Liver (tissue), 9 donors: ENCODE measurements around the gene ULBP1. TPM values are rescaled to one million over a fixed set of nuclear protein-coding genes. Genes with fewer than 3 reads are reported as not detected.

Source experiments
- DNase-seq: peaks from one replicate; pipeline ENCODE4 v3.0.0-alpha.2; 2017; ENCODE audit warnings: low spot score
- H3K27ac ChIP-seq, 2 donors: one replicate each; pipeline ENCODE4 v1.7.0; 2013; ENCODE audit warnings: inconsistent platforms in 2 of 2, low read length in 2 of 2, control low read depth in 1 of 2, low read depth in 1 of 2, mild to moderate bottlenecking in 1 of 2
- H3K27me3 ChIP-seq, 4 donors: one replicate each; pipeline versions ENCODE4 v1.6.1 to v1.7.0; 2013; ENCODE audit warnings: low read length in 3 of 4, inconsistent platforms in 1 of 4, mild to moderate bottlenecking in 1 of 4, moderate library complexity in 1 of 4; ENCODE audit not compliant: control insufficient read depth in 4 of 4, insufficient read depth in 4 of 4
- H3K36me3 ChIP-seq, 4 donors: one replicate each; pipeline versions ENCODE4 v1.6.1 to v1.7.0; 2013; ENCODE audit warnings: low read length in 3 of 4, mild to moderate bottlenecking in 3 of 4, low read depth in 1 of 4, moderate library complexity in 1 of 4; ENCODE audit not compliant: control insufficient read depth in 4 of 4, insufficient read depth in 3 of 4
- H3K4me1 ChIP-seq, 4 donors: one replicate each; pipeline versions ENCODE4 v1.6.1 to v1.7.0; 2013; ENCODE audit warnings: low read length in 3 of 4, mild to moderate bottlenecking in 3 of 4, moderate library complexity in 1 of 4; ENCODE audit not compliant: control insufficient read depth in 4 of 4, insufficient read depth in 4 of 4
- H3K4me3 ChIP-seq, 3 donors: one replicate each; pipeline versions ENCODE4 v1.6.1 to v1.7.0; 2013; ENCODE audit warnings: low read length in 3 of 3, control low read depth in 1 of 3, low read depth in 1 of 3, mild to moderate bottlenecking in 1 of 3
- H3K9ac ChIP-seq, 2 donors: one replicate each; pipeline ENCODE4 v1.7.0; 2013; ENCODE audit warnings: low read length in 2 of 2, mild to moderate bottlenecking in 2 of 2, moderate library complexity in 2 of 2, control low read depth in 1 of 2, low read depth in 1 of 2
- H3K9me3 ChIP-seq, 4 donors: one replicate each; pipeline versions ENCODE4 v1.6.1 to v1.7.0; 2013; ENCODE audit warnings: low read length in 3 of 4; ENCODE audit not compliant: control insufficient read depth in 4 of 4
- EGR1 ChIP-seq, 2 donors: IDR thresholded peaks; 2 replicates each; pipeline ENCODE4 v1.6.1; 2016 to 2018; ENCODE audit warnings: antibody characterized with exemption in 2 of 2, low read depth in 2 of 2
- FOXA1 ChIP-seq: IDR thresholded peaks from 2 replicates; pipeline ENCODE4 v1.6.1; 2016; ENCODE audit warnings: antibody characterized with exemption
- FOXA2 ChIP-seq: IDR thresholded peaks from 2 replicates; pipeline ENCODE4 v1.6.1; 2016; ENCODE audit warnings: antibody characterized with exemption
- GABPA ChIP-seq, 2 donors: IDR thresholded peaks in 1 of 2; conservative IDR thresholded peaks in 1 of 2; 2 replicates each; pipeline ENCODE4 v1.6.1; 2016; ENCODE audit warnings: antibody characterized with exemption in 2 of 2, mild to moderate bottlenecking in 1 of 2, moderate library complexity in 1 of 2
- HNF4A ChIP-seq, 2 donors: conservative IDR thresholded peaks; 2 replicates each; pipeline ENCODE4 v1.6.1; 2016; ENCODE audit warnings: antibody characterized with exemption in 2 of 2, mild to moderate bottlenecking in 2 of 2
- HNF4G ChIP-seq: IDR thresholded peaks from 2 replicates; pipeline ENCODE4 v1.6.1; 2016; ENCODE audit warnings: antibody characterized with exemption
- JUND ChIP-seq, 2 donors: IDR thresholded peaks; 2 replicates each; pipeline ENCODE4 v1.6.1; 2016; ENCODE audit warnings: antibody characterized with exemption in 2 of 2
- NR2F2 ChIP-seq: IDR thresholded peaks from 2 replicates; pipeline ENCODE4 v1.6.1; 2016; ENCODE audit warnings: antibody characterized with exemption
- RAD21 ChIP-seq, 2 donors: IDR thresholded peaks; 2 replicates each; pipeline ENCODE4 v1.6.1; 2016; ENCODE audit warnings: antibody characterized with exemption in 2 of 2, mild to moderate bottlenecking in 2 of 2
- RXRA ChIP-seq, 2 donors: IDR thresholded peaks; 2 replicates each; pipeline ENCODE4 v1.6.1; 2017 to 2018; ENCODE audit warnings: antibody characterized with exemption in 2 of 2, mild to moderate bottlenecking in 1 of 2
- SP1 ChIP-seq: IDR thresholded peaks from 2 replicates; pipeline ENCODE4 v1.6.1; 2018; ENCODE audit warnings: antibody characterized with exemption, mild to moderate bottlenecking
- TAF1 ChIP-seq: conservative IDR thresholded peaks from 2 replicates; pipeline ENCODE4 v1.6.1; 2016; ENCODE audit warnings: antibody characterized with exemption, mild to moderate bottlenecking
- YY1 ChIP-seq: IDR thresholded peaks from 2 replicates; pipeline ENCODE4 v1.6.1; 2016; ENCODE audit warnings: antibody characterized with exemption, mild to moderate bottlenecking
- WGBS: extraction: QIAGEN DNeasy Blood & Tissue Kit; methylation state at CpG from one replicate; pipeline ENCODE4 v1.1.7; 2013; 5-methylcytosine and 5-hydroxymethylcytosine counted together
- polyA plus RNA-seq, 2 donors: library from polyadenylated mRNA; stranded (reverse) in 1 of 2; unstranded in 1 of 2; fragments of 200-250 nt in 1 of 2; fragments of >200 nt in 1 of 2; fragmentation: Nextera tagmentation in 1 of 2; extraction: Ambion mirVana in 1 of 2; gene quantifications; one replicate each; pipeline versions ENCODE4 v1.2.1 to v1.2.3, GENCODE V29; 2013 to 2015
- total RNA-seq, 2 donors: library from RNA; depleted of rRNA; stranded (reverse); fragments of >200 nt; gene quantifications; one replicate each; pipeline ENCODE4 v1.2.3, GENCODE V29; 2014
- TF ChIP-seq, protein P1 (sequence below): IDR thresholded peaks from 2 replicates; pipeline ENCODE4 v1.6.1; 2016; ENCODE audit warnings: antibody characterized with exemption, mild to moderate bottlenecking
- TF ChIP-seq, protein P2 (sequence below): IDR thresholded peaks from 2 replicates; pipeline ENCODE4 v1.6.1; 2016; ENCODE audit warnings: antibody characterized with exemption
- TF ChIP-seq, protein P3 (sequence below): IDR thresholded peaks from 2 replicates; pipeline ENCODE4 v1.6.1; 2016; ENCODE audit warnings: antibody characterized with exemption
- TF ChIP-seq, protein P4 (sequence below): IDR thresholded peaks from 2 replicates; pipeline ENCODE4 v1.6.1; 2016; ENCODE audit warnings: antibody characterized with exemption
- TF ChIP-seq, protein P5 (sequence below): fragments of 150-350 bp; IDR thresholded peaks from 2 replicates; pipeline ENCODE4 v1.5.1; 2017; ENCODE audit warnings: improper control_type of control experiment, low read depth, low read length; ENCODE audit not compliant: missing input control
- donor health status: healthy.
- donor health status: healthy.
- donor health status: healthy.
- donor health status: healthy.
- donor health status: healthy.

ULBP1 gene
- total and polyA plus RNA-seq, 4 donors: under 0.01 to 0.05 (median 0.03) TPM; not detected in 1

DNA sequence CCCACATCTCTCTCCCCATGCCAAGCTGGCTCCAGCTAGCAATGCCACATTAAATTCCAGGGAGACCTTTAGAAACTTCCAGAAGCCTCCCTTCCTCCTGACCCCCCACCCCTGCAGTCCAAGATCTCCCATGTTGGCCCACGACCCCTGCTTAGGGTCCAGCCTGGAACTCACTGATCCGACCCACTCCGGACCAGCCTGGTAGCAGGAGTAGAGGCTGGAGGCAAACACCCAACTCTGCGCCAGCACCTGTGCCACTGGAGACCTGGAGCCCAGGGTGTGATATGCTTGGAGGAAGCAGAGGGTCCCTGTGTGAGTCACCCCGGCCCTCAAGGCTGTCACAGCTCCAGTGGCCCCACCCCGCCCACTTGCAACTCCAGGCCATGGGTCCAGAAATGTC, 3.3 kb upstream of the ULBP1 start:
- H3K27ac ChIP-seq: no peak overlapping the region
- no peaks in the 10 kb centered on the region for H3K36me3 ChIP-seq
- H3K9ac ChIP-seq: no peak overlapping the region
- 67% methylated on average over 6 of the region's 6 CpGs for WGBS
- TF ChIP-seq TAF1 (no peak), GABPA (IDR thresholded peaks at IDR 0.05 in 1 of 2, conservative IDR thresholded peaks at IDR 0.05 in 1 of 2) (no peak), EGR1 (IDR thresholded peaks at IDR 0.05; ENCODE audit: low read depth in 2 of 2) (no peak), FOXA2 (no peak), NR2F2 (no peak), JUND (IDR thresholded peaks at IDR 0.05) (no peak), HNF4G (no peak), RXRA (IDR thresholded peaks at IDR 0.05) (no peak), HNF4A (conservative IDR thresholded peaks at IDR 0.05) (no peak), RAD21 (IDR thresholded peaks at IDR 0.05) (no peak)
- TF ChIP-seq, protein P1, sequence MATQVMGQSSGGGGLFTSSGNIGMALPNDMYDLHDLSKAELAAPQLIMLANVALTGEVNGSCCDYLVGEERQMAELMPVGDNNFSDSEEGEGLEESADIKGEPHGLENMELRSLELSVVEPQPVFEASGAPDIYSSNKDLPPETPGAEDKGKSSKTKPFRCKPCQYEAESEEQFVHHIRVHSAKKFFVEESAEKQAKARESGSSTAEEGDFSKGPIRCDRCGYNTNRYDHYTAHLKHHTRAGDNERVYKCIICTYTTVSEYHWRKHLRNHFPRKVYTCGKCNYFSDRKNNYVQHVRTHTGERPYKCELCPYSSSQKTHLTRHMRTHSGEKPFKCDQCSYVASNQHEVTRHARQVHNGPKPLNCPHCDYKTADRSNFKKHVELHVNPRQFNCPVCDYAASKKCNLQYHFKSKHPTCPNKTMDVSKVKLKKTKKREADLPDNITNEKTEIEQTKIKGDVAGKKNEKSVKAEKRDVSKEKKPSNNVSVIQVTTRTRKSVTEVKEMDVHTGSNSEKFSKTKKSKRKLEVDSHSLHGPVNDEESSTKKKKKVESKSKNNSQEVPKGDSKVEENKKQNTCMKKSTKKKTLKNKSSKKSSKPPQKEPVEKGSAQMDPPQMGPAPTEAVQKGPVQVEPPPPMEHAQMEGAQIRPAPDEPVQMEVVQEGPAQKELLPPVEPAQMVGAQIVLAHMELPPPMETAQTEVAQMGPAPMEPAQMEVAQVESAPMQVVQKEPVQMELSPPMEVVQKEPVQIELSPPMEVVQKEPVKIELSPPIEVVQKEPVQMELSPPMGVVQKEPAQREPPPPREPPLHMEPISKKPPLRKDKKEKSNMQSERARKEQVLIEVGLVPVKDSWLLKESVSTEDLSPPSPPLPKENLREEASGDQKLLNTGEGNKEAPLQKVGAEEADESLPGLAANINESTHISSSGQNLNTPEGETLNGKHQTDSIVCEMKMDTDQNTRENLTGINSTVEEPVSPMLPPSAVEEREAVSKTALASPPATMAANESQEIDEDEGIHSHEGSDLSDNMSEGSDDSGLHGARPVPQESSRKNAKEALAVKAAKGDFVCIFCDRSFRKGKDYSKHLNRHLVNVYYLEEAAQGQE: no peak
- TF ChIP-seq, protein P2, sequence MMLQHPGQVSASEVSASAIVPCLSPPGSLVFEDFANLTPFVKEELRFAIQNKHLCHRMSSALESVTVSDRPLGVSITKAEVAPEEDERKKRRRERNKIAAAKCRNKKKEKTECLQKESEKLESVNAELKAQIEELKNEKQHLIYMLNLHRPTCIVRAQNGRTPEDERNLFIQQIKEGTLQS: no peak
- TF ChIP-seq, protein P3, sequence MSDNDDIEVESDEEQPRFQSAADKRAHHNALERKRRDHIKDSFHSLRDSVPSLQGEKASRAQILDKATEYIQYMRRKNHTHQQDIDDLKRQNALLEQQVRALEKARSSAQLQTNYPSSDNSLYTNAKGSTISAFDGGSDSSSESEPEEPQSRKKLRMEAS: no peak
- TF ChIP-seq, protein P4, sequence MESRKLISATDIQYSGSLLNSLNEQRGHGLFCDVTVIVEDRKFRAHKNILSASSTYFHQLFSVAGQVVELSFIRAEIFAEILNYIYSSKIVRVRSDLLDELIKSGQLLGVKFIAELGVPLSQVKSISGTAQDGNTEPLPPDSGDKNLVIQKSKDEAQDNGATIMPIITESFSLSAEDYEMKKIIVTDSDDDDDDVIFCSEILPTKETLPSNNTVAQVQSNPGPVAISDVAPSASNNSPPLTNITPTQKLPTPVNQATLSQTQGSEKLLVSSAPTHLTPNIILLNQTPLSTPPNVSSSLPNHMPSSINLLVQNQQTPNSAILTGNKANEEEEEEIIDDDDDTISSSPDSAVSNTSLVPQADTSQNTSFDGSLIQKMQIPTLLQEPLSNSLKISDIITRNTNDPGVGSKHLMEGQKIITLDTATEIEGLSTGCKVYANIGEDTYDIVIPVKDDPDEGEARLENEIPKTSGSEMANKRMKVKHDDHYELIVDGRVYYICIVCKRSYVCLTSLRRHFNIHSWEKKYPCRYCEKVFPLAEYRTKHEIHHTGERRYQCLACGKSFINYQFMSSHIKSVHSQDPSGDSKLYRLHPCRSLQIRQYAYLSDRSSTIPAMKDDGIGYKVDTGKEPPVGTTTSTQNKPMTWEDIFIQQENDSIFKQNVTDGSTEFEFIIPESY: no peak
- peaks cover 0 to 8% (median 0%) of the 10 kb centered on the region in 4 donors for H3K9me3 ChIP-seq
- peaks cover 5 to 18% (median 9%) of the 10 kb centered on the region in 4 donors for H3K4me1 ChIP-seq
- H3K27me3 ChIP-seq: peaks cover 0 to 19% (median 4%) of the 10 kb centered on the region in 4 donors
- H3K4me3 ChIP-seq: no peak overlapping the region
- DNase-seq: no peak

DNA sequence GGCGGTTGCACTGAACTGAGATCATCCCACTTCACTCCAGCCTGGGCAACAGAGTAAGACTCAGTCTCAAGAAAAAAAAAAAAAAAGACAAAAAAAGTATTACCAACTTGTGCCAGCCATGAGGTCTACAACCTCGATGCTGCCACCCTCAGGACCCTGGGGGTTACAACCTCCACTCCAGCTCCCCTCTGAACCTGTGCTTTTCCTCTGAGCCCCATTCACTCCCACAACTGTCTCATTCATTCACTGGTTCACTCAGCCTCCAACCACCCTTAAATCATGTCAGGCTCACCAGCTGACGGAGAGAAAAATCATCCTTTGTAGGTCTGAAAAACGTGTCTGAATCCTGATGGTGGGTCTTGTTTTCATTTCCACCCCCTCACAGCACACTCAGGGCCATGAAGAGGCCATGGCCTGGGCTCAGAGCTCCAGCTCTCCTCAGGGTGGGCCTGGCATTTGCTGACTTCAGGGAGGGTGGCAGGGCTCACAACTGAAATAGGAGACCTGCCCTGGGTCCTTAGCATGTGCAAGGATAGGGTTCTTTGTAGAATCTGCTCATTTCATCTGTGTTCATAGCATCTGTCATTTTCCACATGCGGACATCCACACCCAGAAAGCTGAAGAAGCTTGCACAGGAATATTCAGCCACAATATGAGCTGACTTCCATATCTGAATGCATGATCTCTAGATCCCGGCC, 1.9 kb upstream of the ULBP1 start:
- no peaks in the 10 kb centered on the region for H3K36me3 ChIP-seq
- WGBS: 69% methylated on average over 6 of the region's 6 CpGs
- H3K27ac ChIP-seq: no peak overlapping the region
- no peak overlapping the region for H3K4me3 ChIP-seq
- peaks cover 0 to 8% (median 0%) of the 10 kb centered on the region in 4 donors for H3K9me3 ChIP-seq
- peaks cover 0 to 10% (median 5%) of the 10 kb centered on the region in 4 donors for H3K27me3 ChIP-seq
- H3K4me1 ChIP-seq: peaks cover 5 to 18% (median 9%) of the 10 kb centered on the region in 4 donors
- DNase-seq: no peak
- no peak overlapping the region for H3K9ac ChIP-seq
- no peak for TF ChIP-seq SP1
- no peak for TF ChIP-seq YY1
- TF ChIP-seq RAD21 (IDR thresholded peaks at IDR 0.05): no peak
- no peak for TF ChIP-seq GABPA (IDR thresholded peaks at IDR 0.05 in 1 of 2, conservative IDR thresholded peaks at IDR 0.05 in 1 of 2)
- no peak for TF ChIP-seq FOXA2
- no peak for TF ChIP-seq TAF1
- no peak for TF ChIP-seq JUND (IDR thresholded peaks at IDR 0.05)
- no peak for TF ChIP-seq HNF4A (conservative IDR thresholded peaks at IDR 0.05)
- TF ChIP-seq, protein P2: no peak
- TF ChIP-seq EGR1 (IDR thresholded peaks at IDR 0.05; ENCODE audit: low read depth in 2 of 2): no peak
- no peak for TF ChIP-seq HNF4G
- TF ChIP-seq, protein P1: no peak
- TF ChIP-seq FOXA1: no peak
- no peak for TF ChIP-seq RXRA (IDR thresholded peaks at IDR 0.05)
- TF ChIP-seq, protein P5, sequence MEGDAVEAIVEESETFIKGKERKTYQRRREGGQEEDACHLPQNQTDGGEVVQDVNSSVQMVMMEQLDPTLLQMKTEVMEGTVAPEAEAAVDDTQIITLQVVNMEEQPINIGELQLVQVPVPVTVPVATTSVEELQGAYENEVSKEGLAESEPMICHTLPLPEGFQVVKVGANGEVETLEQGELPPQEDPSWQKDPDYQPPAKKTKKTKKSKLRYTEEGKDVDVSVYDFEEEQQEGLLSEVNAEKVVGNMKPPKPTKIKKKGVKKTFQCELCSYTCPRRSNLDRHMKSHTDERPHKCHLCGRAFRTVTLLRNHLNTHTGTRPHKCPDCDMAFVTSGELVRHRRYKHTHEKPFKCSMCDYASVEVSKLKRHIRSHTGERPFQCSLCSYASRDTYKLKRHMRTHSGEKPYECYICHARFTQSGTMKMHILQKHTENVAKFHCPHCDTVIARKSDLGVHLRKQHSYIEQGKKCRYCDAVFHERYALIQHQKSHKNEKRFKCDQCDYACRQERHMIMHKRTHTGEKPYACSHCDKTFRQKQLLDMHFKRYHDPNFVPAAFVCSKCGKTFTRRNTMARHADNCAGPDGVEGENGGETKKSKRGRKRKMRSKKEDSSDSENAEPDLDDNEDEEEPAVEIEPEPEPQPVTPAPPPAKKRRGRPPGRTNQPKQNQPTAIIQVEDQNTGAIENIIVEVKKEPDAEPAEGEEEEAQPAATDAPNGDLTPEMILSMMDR: no peak
